AG04449 (cell line): ENCODE data around the gene TRIM15.
"Not testable (repeated sequence)": the region's sequence is repeated elsewhere in the genome, so short reads cannot be mapped to it uniquely, and the experiment has no call there.

Experiments used
- CTCF ChIA-PET: fragments of 350-600 bp; formaldehyde crosslinking; extraction: SDS; loops from one replicate; lab custom pipeline; 2021; ENCODE audit warnings: antibody characterized with exemption; lab: Yijun Ruan, JAX
- POLR2A ChIA-PET: fragments of 400-600, 350-600 bp; formaldehyde crosslinking; extraction: SDS; loops from one replicate; lab custom pipeline; 2020; ENCODE audit warnings: antibody characterized with exemption, inconsistent platforms; lab: Yijun Ruan, JAX
- DNase-seq: peaks from one replicate; pipeline ENCODE4 v3.0.0-alpha.2; 2010; ENCODE audit warnings: low read depth, low spot score
- H3K4me3 ChIP-seq: 2 replicates; pipeline ENCODE4 v1.5.1; 2011; ENCODE audit warnings: low read depth, mild to moderate bottlenecking, control low read depth, low read length
- TF ChIP-seq, protein P1 (sequence below): IDR thresholded peaks from one replicate; pipeline ENCODE4 v1.5.1; 2011; ENCODE audit warnings: mild to moderate bottlenecking, moderate library complexity, low read length, control low read depth, inconsistent platforms; ENCODE audit not compliant: insufficient read depth; ENCODE audit errors: missing control alignments

TRIM15 gene

DNA sequence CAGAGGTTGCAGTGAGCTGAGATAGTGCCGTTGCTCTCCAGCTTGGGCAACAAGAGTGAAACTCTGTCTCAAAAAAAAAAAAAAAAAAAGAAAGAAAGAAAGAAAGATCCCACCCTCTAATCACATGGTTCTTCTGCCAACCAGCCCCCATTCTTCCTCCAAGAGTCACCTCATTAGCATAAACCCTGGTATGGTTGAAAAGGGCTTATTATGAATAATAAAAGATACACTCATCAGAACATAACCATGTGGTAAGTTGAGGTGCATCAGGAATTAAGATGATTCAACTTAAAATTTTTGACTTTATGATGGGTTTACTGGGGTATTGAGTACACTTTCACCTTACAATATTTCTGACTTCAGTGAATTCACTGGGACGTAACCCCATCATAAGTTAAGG lies 28.2 kb upstream of the TRIM15 start:
- CTCF ChIA-PET, result interaction anchor here (0.9 to 11.5 kb wide), 4 partner anchors 10 to 482 kb away, joined by 3 to 444 read pairs (median 8); partner anchors contain the start of gene TRIM31
- POLR2A ChIA-PET, result no interaction called here
- H3K4me3 ChIP-seq, result no peak overlapping the region
- DNase-seq, result no peak
- TF ChIP-seq, protein P1, sequence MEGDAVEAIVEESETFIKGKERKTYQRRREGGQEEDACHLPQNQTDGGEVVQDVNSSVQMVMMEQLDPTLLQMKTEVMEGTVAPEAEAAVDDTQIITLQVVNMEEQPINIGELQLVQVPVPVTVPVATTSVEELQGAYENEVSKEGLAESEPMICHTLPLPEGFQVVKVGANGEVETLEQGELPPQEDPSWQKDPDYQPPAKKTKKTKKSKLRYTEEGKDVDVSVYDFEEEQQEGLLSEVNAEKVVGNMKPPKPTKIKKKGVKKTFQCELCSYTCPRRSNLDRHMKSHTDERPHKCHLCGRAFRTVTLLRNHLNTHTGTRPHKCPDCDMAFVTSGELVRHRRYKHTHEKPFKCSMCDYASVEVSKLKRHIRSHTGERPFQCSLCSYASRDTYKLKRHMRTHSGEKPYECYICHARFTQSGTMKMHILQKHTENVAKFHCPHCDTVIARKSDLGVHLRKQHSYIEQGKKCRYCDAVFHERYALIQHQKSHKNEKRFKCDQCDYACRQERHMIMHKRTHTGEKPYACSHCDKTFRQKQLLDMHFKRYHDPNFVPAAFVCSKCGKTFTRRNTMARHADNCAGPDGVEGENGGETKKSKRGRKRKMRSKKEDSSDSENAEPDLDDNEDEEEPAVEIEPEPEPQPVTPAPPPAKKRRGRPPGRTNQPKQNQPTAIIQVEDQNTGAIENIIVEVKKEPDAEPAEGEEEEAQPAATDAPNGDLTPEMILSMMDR, result no peak

DNA sequence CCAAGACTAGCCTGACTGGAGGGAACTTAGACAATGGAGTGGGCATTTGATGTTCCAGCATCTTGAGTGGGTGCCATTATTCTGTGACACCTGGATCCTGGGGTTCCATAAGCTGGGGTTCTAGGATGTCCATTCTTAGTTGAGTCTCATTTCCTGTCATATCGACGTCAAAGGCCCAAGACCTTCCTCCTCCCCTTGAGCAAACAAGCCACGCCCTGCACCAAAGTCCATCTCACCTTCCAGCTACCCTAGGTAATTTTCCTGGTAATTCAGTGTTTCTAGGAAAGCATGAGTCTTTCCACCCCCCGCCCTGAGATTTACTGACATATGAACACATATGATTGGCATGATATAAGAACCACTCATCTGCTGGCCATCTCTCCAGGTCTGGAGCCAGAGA lies 27.6 kb upstream of the TRIM15 start, which contains the start of gene TRIM40:
TSS of gene TRIM40 (plus strand) at position 384 of the 400 bp plus-strand sequence. CDS start 897 bp downstream, outside the sequence.
- ChIA-PET CTCF (interaction anchor here (0.9 to 11.5 kb wide), 3 partner anchors 11 to 482 kb away, joined by 3 to 444 read pairs (median 12); partner anchors contain the start of gene TRIM31), POLR2A (no interaction called here)
- TF ChIP-seq, protein P1, result no peak
- no peak for DNase-seq
- no peak within 1 kb of the TSS for H3K4me3 ChIP-seq

DNA sequence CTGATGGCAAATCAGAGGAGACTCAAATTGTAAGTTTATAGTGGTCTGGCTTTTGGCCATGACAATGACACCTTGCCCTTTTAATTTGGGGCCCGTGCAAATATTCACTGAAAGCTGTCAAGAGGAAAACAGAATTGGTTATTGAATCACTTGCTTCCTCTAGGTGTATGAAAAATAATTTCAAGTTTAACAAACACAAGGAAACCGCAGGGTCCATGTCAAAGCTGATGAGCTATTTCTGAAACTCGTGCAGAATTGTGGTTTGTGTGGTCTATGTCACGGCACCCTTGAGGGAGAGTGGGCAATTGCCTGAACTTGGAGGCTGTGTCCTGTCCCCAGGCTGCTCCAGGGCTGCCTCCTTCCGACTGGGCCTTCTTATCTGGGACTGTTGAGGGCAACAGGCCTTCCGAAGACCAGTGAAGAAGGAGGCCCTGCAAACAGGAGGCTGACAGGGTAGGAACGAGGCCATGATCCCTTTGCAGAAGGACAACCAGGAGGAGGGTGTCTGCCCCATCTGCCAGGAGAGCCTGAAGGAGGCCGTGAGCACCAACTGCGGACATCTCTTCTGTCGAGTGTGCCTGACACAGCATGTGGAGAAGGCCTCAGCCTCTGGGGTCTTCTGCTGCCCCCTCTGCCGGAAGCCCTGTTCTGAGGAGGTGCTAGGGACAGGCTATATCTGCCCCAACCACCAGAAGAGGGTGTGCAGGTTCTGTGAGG lies 26.6 kb upstream of the TRIM15 start:
- CTCF ChIA-PET, result interaction anchor here (3.4 to 11.5 kb wide), 2 partner anchors 12 to 25 kb away, joined by 12 to 444 read pairs; partner anchors contain the start of gene TRIM31

DNA sequence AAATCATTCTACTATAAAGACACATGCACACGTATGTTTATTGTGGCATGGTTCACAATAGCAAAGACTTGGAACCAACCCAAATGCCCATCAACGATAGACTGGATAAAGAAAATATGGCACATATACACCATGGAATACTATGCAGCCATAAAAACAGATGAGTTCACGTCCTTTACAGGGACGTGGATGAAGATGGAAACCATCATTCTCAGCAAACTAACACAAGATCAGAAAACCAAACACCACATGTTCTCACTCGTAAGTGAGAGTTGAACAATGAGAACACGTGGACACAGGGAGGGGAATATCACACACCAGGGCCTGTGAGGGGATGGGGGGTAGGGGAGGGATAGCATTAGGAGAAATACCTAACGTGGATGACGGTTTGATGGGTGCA lies 23.1 kb upstream of the TRIM15 start:
- H3K4me3 ChIP-seq, DNase-seq, CTCF ChIA-PET, POLR2A ChIA-PET: not testable (repeated sequence)

More for the DNA sequence above, 26.6 kb upstream of the TRIM15 start:
- TF ChIP-seq, protein P1, result no peak
- no peak for DNase-seq
- no peak overlapping the region for H3K4me3 ChIP-seq
- POLR2A ChIA-PET, result no interaction called here

DNA sequence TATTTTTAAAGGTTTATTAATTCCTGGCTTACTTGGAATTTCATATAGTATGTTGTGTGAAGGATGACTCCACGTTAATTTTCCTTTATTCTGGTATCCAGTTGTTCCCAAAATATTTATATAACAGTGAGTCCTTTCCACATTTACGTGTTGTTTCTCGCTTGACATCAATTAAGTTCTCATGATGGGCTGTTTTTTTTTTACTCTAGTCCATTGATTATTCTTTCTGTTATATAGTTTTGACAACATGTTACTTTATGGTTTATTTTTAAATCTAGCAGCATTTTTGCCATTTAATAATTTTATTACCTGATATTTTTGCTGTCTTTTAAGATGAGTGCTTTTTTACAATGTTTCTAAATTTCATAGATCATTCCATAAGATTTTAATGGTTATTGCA lies 20.7 kb upstream of the TRIM15 start:
- TF ChIP-seq, protein P1, result no peak
- no peak for DNase-seq
- ChIA-PET POLR2A (no interaction called here), CTCF (interaction anchor here (0.8 to 2.2 kb wide), 2 partner anchors 9 to 11 kb away, joined by 3 to 25 read pairs; no protein-coding TSS in a partner anchor)
- no peak overlapping the region for H3K4me3 ChIP-seq

DNA sequence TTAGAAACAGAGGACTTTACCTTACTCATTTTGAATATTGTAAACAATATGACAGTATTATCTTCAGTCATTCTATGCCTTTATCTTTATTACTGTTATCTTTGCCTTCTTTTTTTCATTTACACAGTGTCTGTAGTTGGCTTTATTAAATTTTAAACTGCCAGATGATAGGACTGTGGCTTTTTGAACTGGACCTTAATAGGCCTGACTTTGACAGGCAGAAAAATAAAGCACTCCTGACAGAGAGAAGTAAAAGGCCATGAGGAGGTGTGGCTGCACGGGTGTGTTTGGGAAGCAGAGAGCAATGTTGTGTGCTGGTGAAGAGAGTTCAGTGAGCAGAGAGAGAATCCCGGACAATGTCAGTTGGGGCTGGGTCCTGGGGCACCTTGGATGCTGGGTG lies 19.6 kb upstream of the TRIM15 start:
- no peak overlapping the region for H3K4me3 ChIP-seq
- DNase-seq, result no peak
- ChIA-PET POLR2A (no interaction called here), CTCF (interaction anchor here (1.0 to 2.2 kb wide), 3 partner anchors 12 to 40 kb away, joined by 4 to 25 read pairs (median 4); no protein-coding TSS in a partner anchor)
- TF ChIP-seq, protein P1, result no peak
